Sigmoid colon (tissue), 7 donors: Measurements from ENCODE around the gene ESR1. TPM values are rescaled to one million over a fixed set of nuclear protein-coding genes. Genes with fewer than 3 reads are reported as not detected.

Source experiments
- DNase-seq: peaks from one replicate; pipeline ENCODE4 v3.0.0-alpha.2; 2019
- H3K27ac ChIP-seq, 4 donors: fragments of 200-600 bp; sonication (generic); one replicate each; pipeline ENCODE4 v1.5.1; 2016 to 2019; ENCODE audit warnings: mild to moderate bottlenecking in 1 of 4
- H3K27me3 ChIP-seq, 3 donors: fragments of 200-600 bp; sonication (generic); one replicate each; pipeline ENCODE4 v1.5.1; 2019; ENCODE audit warnings: mild to moderate bottlenecking in 1 of 3
- H3K36me3 ChIP-seq, 4 donors: fragments of 200-600 bp; sonication (generic); one replicate each; pipeline ENCODE4 v1.5.1; 2016 to 2019
- H3K4me1 ChIP-seq, 4 donors: fragments of 200-600 bp; sonication (generic); one replicate each; pipeline ENCODE4 v1.5.1; 2017 to 2019
- H3K4me3 ChIP-seq, 4 donors: fragments of 200-600 bp; sonication (generic); one replicate each; pipeline ENCODE4 v1.5.1; 2017 to 2019; ENCODE audit warnings: mild to moderate bottlenecking in 2 of 4, moderate library complexity in 1 of 4
- H3K9me3 ChIP-seq, 4 donors: fragments of 200-600 bp in 3 of 4; sonication (generic) in 3 of 4; one replicate each; pipeline versions ENCODE4 v1.5.1 to v1.6.1; 2013 to 2019
- CTCF ChIP-seq, 4 experiments: fragments of 450-650 bp in 3 of 4; fragments of 200-600 bp in 1 of 4; IDR thresholded peaks; one replicate each; pipeline ENCODE4 v1.5.1; 2016 to 2019; ENCODE audit warnings: antibody characterized with exemption in 4 of 4, mild to moderate bottlenecking in 3 of 4, moderate library complexity in 2 of 4
- EP300 ChIP-seq, 4 donors: sonication (generic); formaldehyde crosslinking; IDR thresholded peaks; one replicate each; pipeline ENCODE4 v1.6.1; 2017; ENCODE audit warnings: antibody characterized with exemption in 4 of 4
- POLR2A ChIP-seq, 2 donors: fragments of 450-650 bp; IDR thresholded peaks; one replicate each; pipeline ENCODE4 v1.6.1; 2016; ENCODE audit warnings: antibody characterized with exemption in 2 of 2, mild to moderate bottlenecking in 2 of 2, moderate library complexity in 2 of 2
- POLR2AphosphoS5 ChIP-seq, 4 donors: sonication (generic); formaldehyde crosslinking; IDR thresholded peaks; one replicate each; pipeline ENCODE4 v1.6.1; 2017; ENCODE audit warnings: antibody characterized with exemption in 4 of 4
- WGBS, 2 donors: extraction: QIAGEN DNeasy Blood & Tissue Kit; methylation state at CpG; one replicate each; pipeline ENCODE4 v1.1.7; 2013; 5-methylcytosine and 5-hydroxymethylcytosine counted together
- intact Hi-C: fragments of 100-400 bp; cut with DNase I; formaldehyde crosslinking; loops from one replicate; pipeline ENCODE4 v1.15.1; 2023
- polyA plus RNA-seq, 3 donors: library from polyadenylated mRNA; stranded (reverse); fragments of 200-250 nt; gene quantifications; one replicate each; pipeline ENCODE4 v1.2.3, GENCODE V29; 2013
- total RNA-seq, 4 donors: library from RNA; depleted of rRNA; stranded (reverse); fragments of >200 nt; gene quantifications; one replicate each; pipeline ENCODE4 v1.1.0, GENCODE V29; 2016
- donor health status: healthy with polysubstance abuse.
- donor health status: Bipolar disorder and iron deficiency.
- donor health status: healthy.

ESR1 gene
- total and polyA plus RNA-seq, 7 donors, result under 0.01 to 2.2 (median 0.91) TPM; not detected in 1

- Histone ChIP-seq H3K27me3 (no peaks in the 10 kb centered on the region), H3K4me1 (no peaks in the 10 kb centered on the region), H3K9me3 (no peaks in the 10 kb centered on the region), H3K27ac (no peak overlapping the region), H3K36me3 (no peaks in the 10 kb centered on the region), H3K4me3 (no peak overlapping the region)
- WGBS, 2 donors, result 60 to 63% methylated on average over 7 of the region's 7 CpGs
- TF ChIP-seq CTCF (IDR thresholded peaks at IDR 0.05) (no peak), POLR2AphosphoS5 (IDR thresholded peaks at IDR 0.05) (no peak), POLR2A (IDR thresholded peaks at IDR 0.05) (no peak), EP300 (IDR thresholded peaks at IDR 0.05) (no peak)
- intact Hi-C loops, result no loop called here
- DNase-seq, result no peak
Measured at GRCh38 chr6:152054441-152054840, 247.0 kb downstream of the ESR1 start.

GRCh38 chr6:152055517-152055916, 248.0 kb downstream of the ESR1 start:
- Histone ChIP-seq H3K9me3 (no peaks in the 10 kb centered on the region), H3K27ac (no peak overlapping the region), H3K27me3 (no peaks in the 10 kb centered on the region), H3K4me1 (no peaks in the 10 kb centered on the region), H3K36me3 (no peaks in the 10 kb centered on the region), H3K4me3 (no peak overlapping the region)
- TF ChIP-seq CTCF (IDR thresholded peaks at IDR 0.05), result no peak
- no peak for TF ChIP-seq POLR2AphosphoS5 (IDR thresholded peaks at IDR 0.05)
- TF ChIP-seq EP300 (IDR thresholded peaks at IDR 0.05), result no peak
- TF ChIP-seq POLR2A (IDR thresholded peaks at IDR 0.05), result no peak
- 93 to 97% methylated on average over 4 of the region's 4 CpGs for WGBS, 2 donors
- intact Hi-C loops, result no loop called here
- DNase-seq, result no peak

- no peaks in the 10 kb centered on the region for H3K27me3 ChIP-seq
- TF ChIP-seq EP300 (IDR thresholded peaks at IDR 0.05) (no peak), POLR2A (IDR thresholded peaks at IDR 0.05) (no peak), POLR2AphosphoS5 (IDR thresholded peaks at IDR 0.05) (no peak), CTCF (IDR thresholded peaks at IDR 0.05) (no peak)
- H3K4me1 ChIP-seq, result peaks cover 0 to 19% (median 11%) of the 10 kb centered on the region in 4 donors
- intact Hi-C loops, result no loop called here
- no peak for DNase-seq
- 56 to 61% methylated on average over 6 of the region's 6 CpGs for WGBS, 2 donors
- H3K27ac ChIP-seq, result no peak overlapping the region
- no peaks in the 10 kb centered on the region for H3K36me3 ChIP-seq
- H3K4me3 ChIP-seq, result no peak overlapping the region
- H3K9me3 ChIP-seq, result no peaks in the 10 kb centered on the region
Measured at GRCh38 chr6:152057832-152058498, 250.5 kb downstream of the ESR1 start.

GRCh38 chr6:152059909-152060308, 252.4 kb downstream of the ESR1 start:
- 80 to 93% methylated on average over 2 of the region's 2 CpGs for WGBS, 2 donors

More at GRCh38 chr6:152059909-152060308, 252.4 kb downstream of the ESR1 start:
- no peak for DNase-seq
- Histone ChIP-seq H3K9me3 (no peaks in the 10 kb centered on the region), H3K4me1 (peaks cover 0 to 27% (median 17%) of the 10 kb centered on the region in 4 donors), H3K36me3 (no peaks in the 10 kb centered on the region), H3K4me3 (no peak overlapping the region), H3K27me3 (no peaks in the 10 kb centered on the region), H3K27ac (no peak overlapping the region)
- TF ChIP-seq CTCF (IDR thresholded peaks at IDR 0.05), result no peak
- TF ChIP-seq EP300 (IDR thresholded peaks at IDR 0.05), result no peak
- no peak for TF ChIP-seq POLR2A (IDR thresholded peaks at IDR 0.05)
- no peak for TF ChIP-seq POLR2AphosphoS5 (IDR thresholded peaks at IDR 0.05)
- intact Hi-C loops, result no loop called here
